Hair follicular keratinocyte (primary cell): Measurements from ENCODE around the gene ZNF622. TPM values are rescaled to one million over a fixed set of nuclear protein-coding genes. Genes with fewer than 3 reads are reported as not detected.

Experiments
- total RNA-seq: library from RNA; depleted of rRNA; stranded (reverse); fragments of >200 nt; gene quantifications from 2 replicates; pipeline ENCODE4 v1.2.3, GENCODE V29; 2015

ZNF622 gene, protein sequence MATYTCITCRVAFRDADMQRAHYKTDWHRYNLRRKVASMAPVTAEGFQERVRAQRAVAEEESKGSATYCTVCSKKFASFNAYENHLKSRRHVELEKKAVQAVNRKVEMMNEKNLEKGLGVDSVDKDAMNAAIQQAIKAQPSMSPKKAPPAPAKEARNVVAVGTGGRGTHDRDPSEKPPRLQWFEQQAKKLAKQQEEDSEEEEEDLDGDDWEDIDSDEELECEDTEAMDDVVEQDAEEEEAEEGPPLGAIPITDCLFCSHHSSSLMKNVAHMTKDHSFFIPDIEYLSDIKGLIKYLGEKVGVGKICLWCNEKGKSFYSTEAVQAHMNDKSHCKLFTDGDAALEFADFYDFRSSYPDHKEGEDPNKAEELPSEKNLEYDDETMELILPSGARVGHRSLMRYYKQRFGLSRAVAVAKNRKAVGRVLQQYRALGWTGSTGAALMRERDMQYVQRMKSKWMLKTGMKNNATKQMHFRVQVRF
- 26.2 and 30.5 TPM in 2 replicates for total RNA-seq

DNA sequence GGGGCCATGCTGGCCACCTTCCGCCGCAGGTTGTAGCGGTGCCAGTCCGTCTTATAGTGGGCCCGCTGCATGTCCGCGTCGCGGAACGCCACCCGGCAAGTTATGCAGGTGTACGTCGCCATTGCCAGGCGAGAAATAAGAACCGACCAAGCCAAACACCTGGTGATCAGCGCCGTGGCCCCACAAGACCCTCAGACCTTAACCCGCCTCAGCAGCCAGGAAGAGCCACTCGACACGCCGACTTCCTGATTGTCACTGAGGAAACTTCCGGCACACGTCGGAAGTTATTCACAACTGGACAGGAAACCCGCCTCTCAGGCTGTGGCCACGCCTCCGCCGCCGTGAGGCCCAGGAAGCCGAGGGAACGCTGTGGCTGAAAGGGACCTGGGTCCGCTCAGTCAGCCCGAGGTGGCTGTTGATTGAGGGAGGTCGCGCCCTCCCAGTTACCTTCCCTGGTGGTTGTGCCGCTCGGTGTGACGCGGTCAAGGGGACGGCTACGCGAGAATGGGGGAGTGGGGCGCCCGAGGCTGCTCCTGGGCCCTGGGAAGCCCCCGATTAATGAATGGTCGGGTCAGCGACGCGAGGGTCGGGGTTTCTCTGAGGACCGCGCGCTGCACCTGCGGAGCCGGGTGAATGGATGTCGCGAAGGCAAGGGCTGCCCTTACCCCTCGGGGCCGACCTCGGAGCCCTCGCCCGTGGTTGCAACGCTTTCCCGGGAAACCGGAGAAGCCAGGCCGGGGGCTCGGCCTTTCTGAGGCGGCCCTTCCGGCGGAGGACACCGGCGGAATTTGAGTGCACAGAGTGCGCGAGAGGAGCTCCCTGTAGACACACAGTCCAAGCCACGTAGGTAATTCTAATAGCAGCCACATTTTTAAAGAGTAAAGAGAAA lies at the start of gene ZNF622:
Gene ZNF622 (minus strand): TSS at position 257 of the 889 bp plus-strand sequence. CDS start 135 bp downstream, at position 122.

Other genes with a start within 250 kb of the ZNF622 start
- 0.47 and 0.80 TPM in 2 replicates for gene RETREG1, start 151.2 kb upstream of the ZNF622 start, total RNA-seq